ENCODE results near the gene DISC1. TPM values are rescaled to one million over a fixed set of nuclear protein-coding genes. Genes with fewer than 3 reads are reported as not detected.
"Not testable (repeated sequence)": the region's sequence is repeated elsewhere in the genome, so short reads cannot be mapped to it uniquely, and the experiment has no call there.

Gene DISC1
- total RNA-seq, 2 donors from 2014 or later, result 4.0 to 8.8 TPM

DNA sequence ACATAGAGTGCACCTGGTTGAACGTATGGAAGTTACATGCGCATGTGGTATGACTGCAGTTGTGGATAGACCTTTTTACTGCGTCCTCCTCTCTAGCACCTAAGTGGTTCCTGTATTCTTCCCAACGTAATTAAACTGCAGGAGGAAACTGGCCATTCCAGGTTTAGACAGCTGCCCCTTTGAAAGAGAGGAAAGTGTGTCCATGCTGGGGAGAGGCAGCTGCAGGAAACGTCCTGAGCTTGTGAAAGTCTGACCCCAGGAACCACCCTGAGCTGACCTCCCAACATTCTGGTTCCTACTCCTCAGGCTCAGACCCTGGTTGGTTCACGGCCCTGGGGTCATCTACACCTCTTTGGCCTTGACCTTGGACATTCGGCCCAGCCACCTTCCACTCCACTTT is 309.3 kb downstream of the DISC1 start:
- ATAC-seq (no peak), DNase-seq (ENCODE audit: low spot score) (no peak)
- Mint-ChIP-seq H3K4me3 (no peak overlapping the region), H3K4me1 (ENCODE audit: low read depth in 2 of 2) (no peaks in the 10 kb centered on the region), H3K27ac (no peak overlapping the region), H3K27me3 (no peaks in the 10 kb centered on the region), H3K9me3 (no peaks in the 10 kb centered on the region), H3K36me3 (no peaks in the 10 kb centered on the region)

DNA sequence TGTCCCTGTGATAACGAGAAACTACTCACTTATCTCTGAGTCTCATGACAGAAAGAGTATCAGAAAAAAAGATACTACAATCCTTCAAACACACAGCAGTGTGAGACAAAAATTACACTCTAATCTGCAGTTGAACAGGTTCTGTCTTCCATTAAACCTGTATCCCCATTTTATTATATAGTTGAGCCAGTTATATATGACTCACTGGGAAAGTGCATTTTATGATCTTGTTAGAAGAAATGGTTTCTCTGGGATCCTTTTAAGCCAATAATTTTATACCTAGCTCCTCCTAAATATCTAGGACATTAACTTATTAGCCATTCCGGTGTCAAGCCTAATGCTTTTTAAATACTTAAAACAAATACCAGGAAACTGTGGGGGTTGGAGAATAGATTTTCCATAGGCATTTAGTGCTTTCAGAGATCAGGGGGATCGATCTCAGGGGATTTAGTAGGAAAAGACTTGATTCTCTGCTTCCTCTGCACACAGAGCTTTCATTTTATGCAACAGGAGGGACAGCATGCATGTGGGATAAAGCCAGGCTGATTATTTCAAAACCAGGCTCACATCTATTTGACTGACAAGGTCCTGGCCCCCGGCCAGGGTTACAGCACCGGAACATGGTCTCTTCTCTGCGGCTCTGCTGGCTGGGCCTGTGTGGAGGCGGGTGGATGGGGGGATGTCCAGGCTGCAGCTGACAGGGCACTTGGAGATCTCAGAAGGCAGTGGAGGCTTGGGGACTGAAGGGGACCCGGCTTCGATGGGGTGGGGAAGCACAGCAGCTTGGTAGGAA is 310.6 kb downstream of the DISC1 start:
- H3K4me1 Mint-ChIP-seq (ENCODE audit: low read depth in 2 of 2), result no peaks in the 10 kb centered on the region

DNA sequence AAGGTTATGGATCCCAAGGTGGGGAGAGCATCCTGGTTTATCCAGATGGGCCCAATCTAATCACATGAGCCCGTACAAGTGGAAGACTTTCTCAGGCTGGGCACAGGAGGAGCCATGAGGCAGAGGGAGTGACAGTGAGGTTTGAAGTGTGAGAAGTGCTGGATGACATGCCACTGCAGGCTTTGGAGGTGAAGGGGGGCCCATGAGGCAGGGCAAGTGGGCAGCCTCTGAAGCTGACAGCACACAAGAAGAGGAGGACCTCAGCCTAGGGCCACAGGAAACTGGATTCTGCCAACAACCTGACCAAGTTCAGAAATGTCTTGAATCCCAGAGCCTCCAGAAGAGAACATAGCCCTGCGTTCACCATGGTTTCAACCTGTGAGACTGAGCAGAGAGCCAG is 311.6 kb downstream of the DISC1 start:
- Mint-ChIP-seq H3K27ac (no peak overlapping the region), H3K27me3 (no peaks in the 10 kb centered on the region)
- ATAC-seq, result no peak

More for the DNA sequence above, 310.6 kb downstream of the DISC1 start:
- Mint-ChIP-seq H3K27me3 (no peaks in the 10 kb centered on the region), H3K4me3 (no peak overlapping the region), H3K27ac (no peak overlapping the region), H3K36me3 (no peaks in the 10 kb centered on the region), H3K9me3 (no peaks in the 10 kb centered on the region)
- ATAC-seq (no peak), DNase-seq (ENCODE audit: low spot score) (no peak)

DNA sequence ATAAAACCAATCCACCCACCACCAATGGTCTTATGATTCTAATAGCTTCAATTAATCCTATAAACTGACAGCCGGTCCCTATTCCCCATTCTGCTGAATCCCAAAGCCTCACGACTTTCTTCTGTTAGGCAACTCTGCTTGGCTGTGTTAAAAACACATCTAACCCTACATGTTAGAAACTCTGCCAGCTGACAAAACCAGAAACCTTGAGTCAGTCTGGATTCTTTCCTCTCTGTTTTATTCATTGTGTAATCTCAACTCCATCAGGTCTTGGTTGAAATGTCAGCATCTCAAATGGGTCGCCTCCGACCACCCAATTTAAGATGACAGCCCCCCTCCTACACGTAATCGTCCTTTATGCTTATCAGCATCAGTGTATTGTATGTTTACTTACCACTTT is 312.1 kb downstream of the DISC1 start:
- no peaks in the 10 kb centered on the region for H3K36me3 Mint-ChIP-seq
- H3K4me1 Mint-ChIP-seq (ENCODE audit: low read depth in 2 of 2), result no peaks in the 10 kb centered on the region
- DNase-seq (ENCODE audit: low spot score), result no peak
- no peak overlapping the region for H3K27ac Mint-ChIP-seq
- H3K9me3 Mint-ChIP-seq, result no peaks in the 10 kb centered on the region
- no peaks in the 10 kb centered on the region for H3K27me3 Mint-ChIP-seq
- no peak for ATAC-seq
- no peak overlapping the region for H3K4me3 Mint-ChIP-seq

More for the DNA sequence above, 311.6 kb downstream of the DISC1 start:
- no peak for DNase-seq (ENCODE audit: low spot score)
- Mint-ChIP-seq H3K4me1 (ENCODE audit: low read depth in 2 of 2) (no peaks in the 10 kb centered on the region), H3K9me3 (no peaks in the 10 kb centered on the region), H3K4me3 (no peak overlapping the region), H3K36me3 (no peaks in the 10 kb centered on the region)

DNA sequence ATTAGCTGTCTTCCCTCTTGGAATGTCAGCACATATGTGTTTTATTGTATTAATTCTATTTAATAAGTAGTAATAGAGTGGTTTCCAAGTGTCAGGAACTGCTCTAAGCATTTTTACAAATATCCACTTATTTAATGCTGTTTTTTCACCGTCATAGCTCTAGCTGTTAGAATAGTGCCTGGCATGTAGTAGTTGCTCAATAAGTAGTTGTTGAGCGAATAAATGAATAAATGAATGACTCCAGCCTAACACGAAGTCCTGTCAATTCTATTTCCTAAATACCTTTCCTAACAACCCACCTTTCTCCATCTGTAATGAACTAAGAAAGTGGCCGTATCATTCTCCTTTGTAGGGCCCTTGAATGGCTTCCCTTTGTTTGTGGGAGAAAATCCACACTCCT is 312.5 kb downstream of the DISC1 start:
- H3K36me3 Mint-ChIP-seq, result no peaks in the 10 kb centered on the region
- no peak for ATAC-seq

DNA sequence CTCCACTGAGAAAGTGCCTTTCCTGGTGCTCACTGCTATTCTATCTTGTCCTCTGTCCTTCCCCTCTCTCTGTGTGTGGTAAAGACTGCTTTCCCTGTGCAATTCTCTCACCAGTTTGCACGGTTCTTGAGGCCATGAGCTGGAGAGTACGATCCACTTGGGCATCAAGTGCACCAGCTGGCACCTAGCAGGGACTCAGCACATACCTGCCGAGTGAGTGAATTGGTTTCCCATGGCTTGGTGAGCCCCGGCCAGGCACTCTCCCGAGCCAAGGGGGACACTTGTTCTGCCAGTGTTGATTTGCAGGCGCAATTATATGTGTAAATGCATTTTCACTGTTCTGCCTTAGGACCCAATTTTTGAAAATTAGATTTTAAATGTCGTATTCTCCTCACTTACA is 313.5 kb downstream of the DISC1 start:
- DNase-seq (ENCODE audit: low spot score) (no peak), ATAC-seq (no peak)
- Mint-ChIP-seq H3K27me3 (no peaks in the 10 kb centered on the region), H3K27ac (no peak overlapping the region), H3K4me1 (ENCODE audit: low read depth in 2 of 2) (no peaks in the 10 kb centered on the region), H3K9me3 (no peaks in the 10 kb centered on the region), H3K36me3 (no peaks in the 10 kb centered on the region), H3K4me3 (no peak overlapping the region)

More for the DNA sequence above, 312.5 kb downstream of the DISC1 start:
- no peaks in the 10 kb centered on the region for H3K27me3 Mint-ChIP-seq
- H3K4me3 Mint-ChIP-seq, result no peak overlapping the region
- no peaks in the 10 kb centered on the region for H3K4me1 Mint-ChIP-seq (ENCODE audit: low read depth in 2 of 2)
- H3K9me3 Mint-ChIP-seq, result no peaks in the 10 kb centered on the region
- no peak overlapping the region for H3K27ac Mint-ChIP-seq
- DNase-seq (ENCODE audit: low spot score), result no peak

DNA sequence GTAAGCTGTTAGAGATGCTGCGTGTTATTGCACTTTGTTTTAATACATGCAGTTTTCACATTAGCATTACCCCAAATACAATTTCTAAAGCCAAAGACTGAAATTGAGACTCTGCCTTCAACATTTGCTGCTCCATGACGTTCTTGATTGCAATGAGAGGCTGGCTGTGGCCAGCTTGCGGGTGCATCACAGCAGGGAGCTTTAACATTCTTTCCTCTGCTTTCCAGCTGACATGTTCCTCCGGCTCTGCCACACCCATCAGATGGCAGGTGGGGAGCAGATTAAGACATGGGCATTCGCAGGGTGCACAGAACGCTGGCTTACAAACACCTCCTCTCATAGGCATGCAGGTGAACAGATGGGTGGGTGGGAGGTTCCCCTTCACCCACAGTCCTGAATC is 314.1 kb downstream of the DISC1 start:
- Mint-ChIP-seq H3K27me3 (no peaks in the 10 kb centered on the region), H3K4me1 (ENCODE audit: low read depth in 2 of 2) (no peaks in the 10 kb centered on the region), H3K27ac (no peak overlapping the region), H3K36me3 (no peaks in the 10 kb centered on the region), H3K4me3 (no peak overlapping the region), H3K9me3 (no peaks in the 10 kb centered on the region)
- DNase-seq (ENCODE audit: low spot score) (no peak), ATAC-seq (no peak)

DNA sequence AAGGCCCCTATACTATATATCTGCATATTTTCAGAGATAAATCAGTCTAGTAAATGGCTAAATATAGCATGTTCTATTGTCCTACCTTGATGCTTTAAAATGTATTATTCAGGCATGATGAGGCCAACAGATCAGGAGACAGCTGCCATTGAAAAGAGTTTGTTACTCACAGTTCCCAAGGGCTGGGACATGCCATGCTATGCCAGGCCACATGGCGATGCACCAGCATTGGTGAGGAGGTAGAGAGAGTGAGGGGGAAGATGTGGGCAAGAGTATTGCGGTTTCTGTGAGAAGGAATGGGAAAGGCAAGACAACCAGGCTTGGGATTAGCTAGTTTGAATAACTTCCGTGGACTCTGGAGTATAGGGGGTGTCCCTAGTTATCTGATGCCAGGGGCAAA is 316.5 kb downstream of the DISC1 start:
- ATAC-seq (no peak), DNase-seq (ENCODE audit: low spot score) (no peak)
- Mint-ChIP-seq H3K4me3 (no peak overlapping the region), H3K27me3 (no peaks in the 10 kb centered on the region), H3K27ac (no peak overlapping the region), H3K9me3 (no peaks in the 10 kb centered on the region), H3K4me1 (ENCODE audit: low read depth in 2 of 2) (no peaks in the 10 kb centered on the region), H3K36me3 (no peaks in the 10 kb centered on the region)

DNA sequence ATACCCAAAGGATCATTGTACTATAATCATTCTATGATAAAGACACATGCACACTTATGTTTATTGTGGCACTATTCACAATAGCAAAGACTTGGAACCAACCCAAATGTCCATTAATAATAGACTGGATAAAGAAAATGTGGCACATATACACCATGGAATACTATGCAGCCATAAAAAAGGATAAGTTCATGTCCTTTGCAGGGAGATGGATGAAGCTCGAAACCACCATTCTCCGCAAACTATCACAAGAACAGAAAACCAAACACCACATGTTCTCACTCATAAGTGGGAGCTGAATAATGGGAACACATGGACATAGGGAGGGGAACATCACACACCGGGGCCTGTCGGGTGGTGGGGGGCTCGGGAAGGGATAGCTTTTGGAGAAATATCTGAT is 321.5 kb downstream of the DISC1 start:
- not testable (repeated sequence) for H3K36me3 Mint-ChIP-seq; ATAC-seq; H3K4me3 Mint-ChIP-seq; H3K27me3 Mint-ChIP-seq; DNase-seq (ENCODE audit: low spot score); H3K4me1 Mint-ChIP-seq (ENCODE audit: low read depth in 2 of 2); H3K9me3 Mint-ChIP-seq; H3K27ac Mint-ChIP-seq

DNA sequence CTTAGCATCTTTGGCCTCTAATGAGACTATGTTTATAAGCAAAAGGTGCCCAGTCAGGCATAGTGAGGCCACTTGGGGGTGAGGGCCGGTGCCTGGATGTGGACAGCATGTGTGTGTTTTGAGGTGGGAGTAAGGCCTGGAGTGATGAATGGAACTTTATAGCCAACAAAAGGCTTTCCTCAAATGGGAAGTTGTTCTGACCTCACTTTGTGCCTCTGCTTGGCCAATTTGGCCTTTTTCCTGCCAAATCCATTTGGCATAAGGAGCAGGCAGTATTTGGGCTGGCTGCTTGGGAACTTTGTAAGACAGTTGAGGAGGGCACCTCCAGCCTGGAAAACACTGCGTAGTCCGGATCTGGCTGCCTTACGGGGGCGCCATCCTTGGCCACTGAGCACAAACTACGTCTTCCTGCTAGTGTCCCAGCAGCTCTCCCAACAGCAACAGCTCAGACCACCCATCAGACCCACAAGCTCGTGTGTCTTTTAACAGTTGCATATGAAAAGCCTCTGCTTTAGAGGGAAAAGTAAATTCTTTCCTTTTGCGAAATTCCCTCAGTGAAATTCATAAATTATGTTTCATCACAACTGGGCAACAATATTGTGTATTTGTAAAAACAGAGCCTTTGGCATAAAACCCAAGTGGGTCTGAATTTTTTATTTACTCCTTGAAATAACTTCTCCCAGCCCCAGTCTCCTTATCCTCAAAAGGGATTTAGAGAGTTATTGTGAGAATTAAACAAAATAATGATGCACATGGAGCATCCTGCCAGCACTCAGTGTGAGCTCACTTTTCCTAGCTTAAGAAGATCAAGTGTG is 322.9 kb downstream of the DISC1 start:
- DNase-seq (ENCODE audit: low spot score), result no peak
- H3K4me3 Mint-ChIP-seq, result no peak overlapping the region
- no peak for ATAC-seq
- H3K27me3 Mint-ChIP-seq, result no peaks in the 10 kb centered on the region
- H3K4me1 Mint-ChIP-seq (ENCODE audit: low read depth in 2 of 2), result no peaks in the 10 kb centered on the region
- no peak overlapping the region for H3K27ac Mint-ChIP-seq
- H3K36me3 Mint-ChIP-seq, result no peaks in the 10 kb centered on the region
- H3K9me3 Mint-ChIP-seq, result no peaks in the 10 kb centered on the region

DNA sequence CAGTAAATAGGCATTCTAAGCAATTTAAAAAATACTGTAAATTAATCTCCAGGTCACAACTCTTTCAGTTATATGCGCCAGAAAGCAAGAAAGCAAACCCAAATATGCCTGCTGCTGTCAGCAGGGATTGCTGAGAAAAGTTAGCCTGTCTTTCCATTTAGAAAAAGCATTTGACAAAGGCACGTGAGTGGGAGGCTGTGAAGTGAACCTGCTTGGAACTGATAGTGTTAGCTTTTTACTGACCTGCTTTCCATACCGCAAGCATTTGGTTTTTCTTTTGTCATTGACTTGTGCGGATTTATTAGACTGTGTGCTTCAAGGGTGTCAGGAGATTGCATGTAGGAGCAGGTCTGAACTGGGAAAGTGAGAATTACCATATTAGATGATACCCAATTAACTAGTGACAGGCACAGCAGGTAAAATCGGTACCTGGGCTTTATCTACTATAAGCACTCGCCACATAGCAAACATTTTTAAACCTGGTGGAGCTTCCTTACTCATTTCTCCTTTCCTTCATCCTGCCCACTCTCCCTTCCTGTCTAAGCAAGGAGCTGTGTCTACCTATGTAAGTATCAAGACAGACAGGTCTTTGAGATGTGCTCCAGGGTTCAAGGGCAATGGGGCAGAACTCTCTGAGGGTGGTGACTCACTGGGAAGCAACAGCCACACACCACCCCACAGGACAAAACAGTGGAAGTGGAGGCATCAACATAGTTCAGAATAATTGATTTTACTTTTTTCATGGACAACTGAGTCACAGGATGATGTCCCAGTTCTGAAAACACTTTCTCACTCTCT is 323.9 kb downstream of the DISC1 start:
- ATAC-seq (no peak), DNase-seq (ENCODE audit: low spot score) (no peak)
- Mint-ChIP-seq H3K27me3 (no peaks in the 10 kb centered on the region), H3K4me3 (no peak overlapping the region), H3K27ac (no peak overlapping the region), H3K9me3 (no peaks in the 10 kb centered on the region), H3K36me3 (no peaks in the 10 kb centered on the region), H3K4me1 (ENCODE audit: low read depth in 2 of 2) (no peaks in the 10 kb centered on the region)

DNA sequence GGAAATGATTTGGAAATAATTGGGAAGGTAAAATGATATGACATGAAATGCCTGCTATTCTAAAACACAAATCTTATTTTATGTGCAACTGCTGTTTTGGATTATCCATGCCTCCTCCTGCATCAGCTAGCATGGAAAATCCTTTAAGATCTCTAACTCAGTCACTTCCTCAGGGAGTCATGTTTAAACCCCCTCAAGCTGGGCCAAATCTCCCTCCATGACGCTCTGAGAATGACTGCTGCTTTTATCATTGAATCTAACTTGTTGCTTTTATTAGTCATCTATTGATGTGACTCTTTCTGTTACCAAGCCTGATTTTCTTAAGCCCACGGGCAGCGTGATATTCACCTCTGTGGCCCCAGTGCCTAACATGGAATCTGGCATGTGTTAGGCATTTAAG is 324.8 kb downstream of the DISC1 start:
- Mint-ChIP-seq H3K27ac (no peak overlapping the region), H3K4me1 (ENCODE audit: low read depth in 2 of 2) (no peaks in the 10 kb centered on the region), H3K9me3 (peaks cover 2% of the 10 kb centered on the region), H3K4me3 (no peak overlapping the region), H3K27me3 (no peaks in the 10 kb centered on the region), H3K36me3 (no peaks in the 10 kb centered on the region)
- DNase-seq (ENCODE audit: low spot score) (no peak), ATAC-seq (no peak)

DNA sequence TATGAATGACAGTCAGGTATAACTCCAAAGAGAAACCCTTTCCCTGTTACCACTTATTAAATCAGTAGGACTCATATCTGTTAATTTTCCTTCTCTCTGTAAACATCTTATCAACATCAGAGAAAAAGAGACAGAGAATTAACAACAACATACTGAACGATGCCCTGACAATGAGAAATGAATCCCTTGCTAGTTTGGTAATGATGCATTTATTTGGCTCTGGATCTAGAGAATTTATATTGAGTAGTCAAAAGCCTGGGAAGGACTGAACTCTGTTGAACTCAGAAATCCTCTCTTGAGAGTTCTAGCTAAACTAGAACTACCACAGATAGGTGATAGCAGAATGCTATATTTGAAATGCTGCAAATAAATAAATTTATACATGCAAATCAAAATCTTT is 325.6 kb downstream of the DISC1 start:
- Mint-ChIP-seq H3K4me3 (no peak overlapping the region), H3K9me3 (peaks cover 3% of the 10 kb centered on the region), H3K36me3 (no peaks in the 10 kb centered on the region), H3K27me3 (no peaks in the 10 kb centered on the region), H3K4me1 (ENCODE audit: low read depth in 2 of 2) (no peaks in the 10 kb centered on the region), H3K27ac (no peak overlapping the region)
- DNase-seq (ENCODE audit: low spot score), result no peak
- ATAC-seq, result no peak

DNA sequence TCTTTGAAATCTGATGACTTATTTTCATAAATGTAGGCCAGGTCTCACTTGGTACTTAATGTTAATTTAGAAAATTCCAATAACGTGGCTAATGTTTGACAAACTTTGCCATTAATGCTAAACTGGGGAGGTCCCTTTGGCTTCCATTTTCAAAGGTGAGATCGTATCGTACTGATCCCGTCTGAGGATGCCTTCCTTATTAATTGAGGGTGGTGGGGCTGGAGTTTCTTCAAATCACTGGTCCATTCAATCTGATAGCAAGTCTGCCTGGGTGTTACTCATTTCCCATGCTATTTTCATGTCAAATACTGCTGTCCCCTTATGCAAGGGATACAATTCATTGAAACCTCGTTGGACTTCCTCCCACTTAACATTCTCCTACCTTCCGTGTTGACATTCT is 327.1 kb downstream of the DISC1 start:
- ATAC-seq, result no peak
- no peak overlapping the region for H3K4me3 Mint-ChIP-seq
- H3K27me3 Mint-ChIP-seq, result no peaks in the 10 kb centered on the region
- no peak for DNase-seq (ENCODE audit: low spot score)
- peaks cover 3% of the 10 kb centered on the region for H3K9me3 Mint-ChIP-seq
- H3K4me1 Mint-ChIP-seq (ENCODE audit: low read depth in 2 of 2), result no peaks in the 10 kb centered on the region
- no peak overlapping the region for H3K27ac Mint-ChIP-seq
- no peaks in the 10 kb centered on the region for H3K36me3 Mint-ChIP-seq

All from natural killer cell treated with Interleukin-12 subunit alpha and Interleukin-12 subunit beta and Interleukin-15 and Interleukin-18, amount 100 ng/mL, for 72 hours (primary cell).